Karpas-422 (cell line): Measurements from ENCODE around the gene NAV2. TPM values are rescaled to one million over a fixed set of nuclear protein-coding genes. Genes with fewer than 3 reads are reported as not detected.

Experiments used
- DNase-seq: peaks from one replicate; pipeline ENCODE4 v3.0.0-alpha.2; 2015
- H2AFZ ChIP-seq: fragments of 200-600 bp; sonication (generic); 2 replicates; pipeline ENCODE4 v1.6.1; 2014; ENCODE audit warnings: antibody characterized with exemption, low read length, mixed read lengths
- H3K27ac ChIP-seq: fragments of 200-600 bp; sonication (generic); 2 replicates; pipeline ENCODE4 v1.5.1; 2014; ENCODE audit warnings: mild to moderate bottlenecking, low read length, moderate library complexity
- H3K27me3 ChIP-seq: fragments of 200-600 bp; sonication (generic); 2 replicates; pipeline ENCODE4 v1.6.1; 2014; ENCODE audit warnings: low read length, mixed read lengths
- H3K36me3 ChIP-seq: fragments of 200-600 bp; sonication (generic); 2 replicates; pipeline ENCODE4 v1.6.1; 2014; ENCODE audit warnings: low read length, mixed read lengths; ENCODE audit not compliant: insufficient read depth
- H3K4me1 ChIP-seq: fragments of 200-600 bp; sonication (generic); 2 replicates; pipeline ENCODE4 v1.6.1; 2014; ENCODE audit warnings: mild to moderate bottlenecking, low read length, mixed read lengths
- H3K4me2 ChIP-seq: fragments of 200-600 bp; sonication (generic); 2 replicates; pipeline ENCODE4 v1.6.1; 2014; ENCODE audit warnings: low read length, low read depth, mild to moderate bottlenecking; ENCODE audit not compliant: poor library complexity, severe bottlenecking
- H3K4me3 ChIP-seq: fragments of 200-600 bp; sonication (generic); 2 replicates; pipeline ENCODE4 v1.5.1; 2014; ENCODE audit warnings: mild to moderate bottlenecking, antibody characterized with exemption, low read length, mixed read lengths
- H3K79me2 ChIP-seq: fragments of 200-600 bp; sonication (generic); 2 replicates; pipeline ENCODE4 v1.6.1; 2014; ENCODE audit warnings: mild to moderate bottlenecking, low read length, mixed read lengths
- H3K9ac ChIP-seq: fragments of 200-600 bp; sonication (generic); 2 replicates; pipeline ENCODE4 v1.6.0; 2014; ENCODE audit warnings: low read length
- H3K9me2 ChIP-seq: fragments of 200-600 bp; sonication (generic), shearing (Covaris generic); replicated peaks from 2 replicates; pipeline ENCODE4 v1.6.0; 2014; ENCODE audit warnings: mild to moderate bottlenecking, low read length, moderate library complexity; ENCODE audit not compliant: insufficient read depth
- H3K9me3 ChIP-seq: fragments of 300-700, 200-600 bp; sonication (generic); 2 replicates; pipeline ENCODE4 v1.6.1; 2014; ENCODE audit warnings: low read length, mixed read lengths
- H4K20me1 ChIP-seq: fragments of 200-600 bp; sonication (generic); 2 replicates; pipeline ENCODE4 v1.6.1; 2014; ENCODE audit warnings: mild to moderate bottlenecking, antibody characterized with exemption, low read length, low read depth; ENCODE audit not compliant: insufficient read depth
- total RNA-seq: library from RNA; depleted of rRNA; stranded (reverse); fragments of >200 nt; shearing (Covaris generic); gene quantifications from 2 replicates; pipeline ENCODE4 v1.2.3, GENCODE V29; 2014; ENCODE audit warnings: low replicate concordance

NAV2 gene
- total RNA-seq, 1 experiment from 2014 or later = not detected

GRCh38 chr11:19992998-19993397, 280.4 kb downstream of the NAV2 start:
- no peaks in the 10 kb centered on the region for H3K36me3 ChIP-seq
- H3K79me2 ChIP-seq = no peaks in the 10 kb centered on the region
- H2AFZ ChIP-seq = no peak overlapping the region
- H3K4me1 ChIP-seq = no peaks in the 10 kb centered on the region
- no peaks in the 10 kb centered on the region for H4K20me1 ChIP-seq
- no peak overlapping the region for H3K27ac ChIP-seq
- H3K9me3 ChIP-seq = no peaks in the 10 kb centered on the region
- H3K4me3 ChIP-seq = no peak overlapping the region
- no peaks in the 10 kb centered on the region for H3K9me2 ChIP-seq
- no peak for DNase-seq
- no peak overlapping the region for H3K4me2 ChIP-seq
- H3K27me3 ChIP-seq = no peaks in the 10 kb centered on the region; the same call in 1 of the 2 replicates
- H3K9ac ChIP-seq = no peak overlapping the region

- Histone ChIP-seq H3K36me3 (no peaks in the 10 kb centered on the region), H3K27ac (no peak overlapping the region), H4K20me1 (no peaks in the 10 kb centered on the region), H3K4me1 (no peaks in the 10 kb centered on the region), H3K9ac (no peak overlapping the region), H3K4me3 (no peak overlapping the region), H3K9me2 (no peaks in the 10 kb centered on the region), H3K27me3 (no peaks in the 10 kb centered on the region; the same call in 1 of the 2 replicates), H3K79me2 (no peaks in the 10 kb centered on the region), H2AFZ (no peak overlapping the region), H3K9me3 (no peaks in the 10 kb centered on the region), H3K4me2 (no peak overlapping the region)
- DNase-seq = no peak
Measured at GRCh38 chr11:19994672-19995071, 282.0 kb downstream of the NAV2 start.

GRCh38 chr11:19995145-19995544, 282.5 kb downstream of the NAV2 start:
- DNase-seq = no peak
- Histone ChIP-seq H2AFZ (no peak overlapping the region), H3K4me1 (no peaks in the 10 kb centered on the region), H3K9me3 (no peaks in the 10 kb centered on the region), H3K4me2 (no peak overlapping the region), H3K27me3 (no peaks in the 10 kb centered on the region; the same call in 1 of the 2 replicates), H3K9me2 (no peaks in the 10 kb centered on the region), H3K36me3 (no peaks in the 10 kb centered on the region), H4K20me1 (no peaks in the 10 kb centered on the region), H3K9ac (no peak overlapping the region), H3K79me2 (no peaks in the 10 kb centered on the region), H3K4me3 (no peak overlapping the region), H3K27ac (no peak overlapping the region)

GRCh38 chr11:19996571-19996970, 283.9 kb downstream of the NAV2 start:
- Histone ChIP-seq H3K9ac (no peak overlapping the region), H3K27ac (no peak overlapping the region), H3K4me2 (no peak overlapping the region), H3K79me2 (no peaks in the 10 kb centered on the region), H2AFZ (no peak overlapping the region), H4K20me1 (no peaks in the 10 kb centered on the region), H3K36me3 (no peaks in the 10 kb centered on the region), H3K9me3 (no peaks in the 10 kb centered on the region), H3K4me1 (no peaks in the 10 kb centered on the region), H3K9me2 (no peaks in the 10 kb centered on the region), H3K27me3 (no peaks in the 10 kb centered on the region; the same call in 1 of the 2 replicates), H3K4me3 (no peak overlapping the region)
- DNase-seq = no peak

- H3K9ac ChIP-seq = no peak overlapping the region
- no peak overlapping the region for H3K4me2 ChIP-seq
- H2AFZ ChIP-seq = no peak overlapping the region
- H3K4me1 ChIP-seq = no peaks in the 10 kb centered on the region
- H3K9me2 ChIP-seq = no peaks in the 10 kb centered on the region
- H4K20me1 ChIP-seq = no peaks in the 10 kb centered on the region
- H3K36me3 ChIP-seq = no peaks in the 10 kb centered on the region
- H3K27ac ChIP-seq = no peak overlapping the region
- no peaks in the 10 kb centered on the region for H3K9me3 ChIP-seq
- H3K4me3 ChIP-seq = no peak overlapping the region
- no peak for DNase-seq
- no peaks in the 10 kb centered on the region for H3K27me3 ChIP-seq
- H3K79me2 ChIP-seq = no peaks in the 10 kb centered on the region
Measured at GRCh38 chr11:20000022-20000350, 287.3 kb downstream of the NAV2 start.

- no peak for DNase-seq
- Histone ChIP-seq H3K4me3 (no peak overlapping the region), H3K4me1 (no peaks in the 10 kb centered on the region), H3K36me3 (no peaks in the 10 kb centered on the region), H3K27me3 (no peaks in the 10 kb centered on the region), H3K4me2 (no peak overlapping the region), H2AFZ (no peak overlapping the region), H3K9me3 (no peaks in the 10 kb centered on the region), H3K79me2 (no peaks in the 10 kb centered on the region), H3K9me2 (no peaks in the 10 kb centered on the region), H3K27ac (no peak overlapping the region), H4K20me1 (no peaks in the 10 kb centered on the region), H3K9ac (no peak overlapping the region)
Measured at GRCh38 chr11:20000351-20001134, 287.9 kb downstream of the NAV2 start.

- no peaks in the 10 kb centered on the region for H4K20me1 ChIP-seq
- H3K4me3 ChIP-seq = no peak overlapping the region
- no peaks in the 10 kb centered on the region for H3K27me3 ChIP-seq
- DNase-seq = no peak
- H3K9me3 ChIP-seq = no peaks in the 10 kb centered on the region
- H2AFZ ChIP-seq = no peak overlapping the region
- no peaks in the 10 kb centered on the region for H3K36me3 ChIP-seq
- H3K9ac ChIP-seq = no peak overlapping the region
- H3K9me2 ChIP-seq = no peaks in the 10 kb centered on the region
- no peak overlapping the region for H3K4me2 ChIP-seq
- H3K27ac ChIP-seq = no peak overlapping the region
- no peaks in the 10 kb centered on the region for H3K4me1 ChIP-seq
- no peaks in the 10 kb centered on the region for H3K79me2 ChIP-seq
Measured at GRCh38 chr11:20002312-20003216, 289.9 kb downstream of the NAV2 start.

GRCh38 chr11:20003351-20003750, 290.7 kb downstream of the NAV2 start:
- Histone ChIP-seq H3K27ac (no peak overlapping the region), H3K9me2 (no peaks in the 10 kb centered on the region), H3K79me2 (no peaks in the 10 kb centered on the region), H3K4me1 (no peaks in the 10 kb centered on the region), H3K4me3 (no peak overlapping the region), H4K20me1 (no peaks in the 10 kb centered on the region), H3K4me2 (no peak overlapping the region), H3K9me3 (no peaks in the 10 kb centered on the region), H3K36me3 (no peaks in the 10 kb centered on the region), H3K9ac (no peak overlapping the region), H2AFZ (no peak overlapping the region), H3K27me3 (no peaks in the 10 kb centered on the region)
- DNase-seq = no peak
